Endometrial microvascular endothelial cells (primary cell): ENCODE data around the gene TPCN2. TPM values are rescaled to one million over a fixed set of nuclear protein-coding genes. Genes with fewer than 3 reads are reported as not detected.

Experiments used
- in situ Hi-C: cut with HindIII; loops from 2 replicates; pipeline ENCODE4 v1.10.0; 2017; ENCODE audit warnings: low sequenced_read_pairs, low pct_unique_long_range_greater_than_20kb; ENCODE audit errors: inconsistent ontology term
- total RNA-seq: library from RNA; depleted of rRNA; stranded (reverse); fragments of >200 nt; gene quantifications from one replicate; pipeline ENCODE4 v1.2.3, GENCODE V29; 2015; ENCODE audit errors: inconsistent ontology term

The TPCN2 gene
- total RNA-seq, 1 donor from 2014 or later = 7.2 TPM

GRCh38 chr11:69162505-69162904, 113.8 kb downstream of the TPCN2 start:
- in situ Hi-C loops = no loop called here

DNA sequence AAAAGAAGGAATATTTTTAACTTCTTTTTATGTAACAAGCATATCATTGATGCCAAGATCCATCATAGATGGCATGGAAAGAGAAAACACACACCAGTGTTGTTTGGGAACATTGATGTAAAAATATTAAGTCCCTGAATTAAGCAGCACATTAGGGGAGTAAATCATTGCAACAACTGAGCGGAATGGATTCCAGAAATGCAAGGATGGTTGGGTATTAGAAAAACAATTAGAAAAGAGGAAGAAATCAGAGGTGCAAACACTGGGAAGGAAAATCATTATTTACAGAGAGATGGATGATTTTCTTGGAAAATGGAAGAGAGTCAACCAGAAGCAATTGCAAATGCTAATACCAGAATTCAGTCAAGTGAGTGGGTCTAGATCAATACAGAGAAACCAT, 115.1 kb downstream of the TPCN2 start:
- in situ Hi-C loops = no loop called here

DNA sequence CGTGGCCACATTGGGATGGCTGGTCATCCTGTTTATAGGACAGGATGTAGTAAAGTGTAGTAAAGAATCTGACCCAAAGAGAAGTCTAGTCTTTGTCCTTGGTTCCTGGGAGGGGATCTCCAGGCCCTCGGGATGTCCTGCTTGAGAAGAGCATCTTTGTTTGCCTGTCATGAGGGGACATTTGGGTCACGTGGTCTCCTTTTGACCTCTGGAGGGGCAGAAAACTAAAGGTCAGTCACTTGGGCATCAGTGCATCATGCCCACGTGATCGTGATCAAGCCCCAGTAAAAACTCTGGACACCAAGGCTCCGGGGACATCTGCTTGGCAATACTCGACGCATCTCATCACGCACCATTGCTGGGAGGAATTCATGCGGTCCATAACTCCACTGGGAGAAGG, 116.1 kb downstream of the TPCN2 start:
- in situ Hi-C loops = no loop called here

DNA sequence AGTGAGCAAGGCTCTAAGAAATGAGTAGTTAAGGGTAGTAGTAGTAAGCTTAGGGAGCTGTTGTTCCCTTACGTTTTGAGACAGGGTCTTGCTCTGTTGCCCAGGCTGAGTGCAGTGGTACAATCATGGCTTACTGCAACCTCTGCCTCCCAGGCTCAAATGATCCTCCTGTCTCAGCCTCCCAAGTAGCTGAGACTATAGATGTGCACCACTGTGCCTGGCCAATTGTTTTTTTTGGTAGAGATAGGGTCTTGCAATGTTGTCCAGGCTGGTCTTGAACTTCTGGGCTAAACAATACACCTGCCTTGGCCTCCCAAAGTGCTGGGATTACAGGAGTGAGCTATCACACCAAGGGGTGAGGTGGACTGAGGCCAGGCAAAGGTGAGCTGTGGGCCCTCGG, 117.0 kb downstream of the TPCN2 start:
- in situ Hi-C loops = no loop called here

DNA sequence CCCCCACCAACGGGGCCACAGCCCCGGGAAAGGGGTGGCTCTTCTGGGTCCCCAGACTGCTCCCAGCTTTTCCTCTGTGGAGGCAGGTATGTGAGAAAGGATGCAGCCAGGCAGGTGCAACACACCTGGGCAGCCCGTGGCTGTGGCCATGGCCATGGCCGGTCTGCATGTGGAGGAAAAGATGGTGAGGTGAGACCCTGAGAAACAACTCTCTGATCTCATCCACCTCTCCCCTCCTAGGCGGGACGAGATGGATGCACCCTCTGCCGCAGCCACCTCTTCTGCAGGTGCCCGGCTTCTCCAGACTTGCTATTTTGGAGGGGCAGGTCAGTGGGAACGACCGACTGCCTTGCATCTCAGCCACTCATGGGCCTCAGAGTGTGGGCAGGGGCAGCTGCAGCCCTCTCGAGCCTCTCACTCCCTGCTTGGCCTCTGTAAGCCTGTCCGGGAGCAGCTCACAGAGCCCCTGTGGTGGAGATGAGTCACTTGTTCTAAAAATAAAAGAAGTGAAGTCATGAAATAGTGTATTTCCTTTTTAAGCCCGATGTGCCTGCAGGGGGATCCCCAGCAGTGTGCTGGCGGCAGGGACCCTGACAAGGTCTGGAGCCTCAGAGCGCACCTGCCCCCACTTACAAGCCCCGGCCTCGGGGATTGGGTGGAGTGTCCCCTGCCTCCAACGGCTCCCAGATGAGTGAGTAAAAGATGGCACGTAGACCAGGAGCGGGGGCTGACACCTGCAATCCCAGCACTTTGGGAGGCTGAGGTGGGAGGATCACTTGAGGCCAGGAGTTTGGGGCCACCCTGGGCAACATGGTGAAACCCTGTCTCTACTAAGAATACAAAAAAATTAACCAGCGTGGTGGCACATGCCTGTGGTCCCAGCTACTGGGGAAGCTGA, 117.7 kb downstream of the TPCN2 start:
- in situ Hi-C loops = no loop called here

DNA sequence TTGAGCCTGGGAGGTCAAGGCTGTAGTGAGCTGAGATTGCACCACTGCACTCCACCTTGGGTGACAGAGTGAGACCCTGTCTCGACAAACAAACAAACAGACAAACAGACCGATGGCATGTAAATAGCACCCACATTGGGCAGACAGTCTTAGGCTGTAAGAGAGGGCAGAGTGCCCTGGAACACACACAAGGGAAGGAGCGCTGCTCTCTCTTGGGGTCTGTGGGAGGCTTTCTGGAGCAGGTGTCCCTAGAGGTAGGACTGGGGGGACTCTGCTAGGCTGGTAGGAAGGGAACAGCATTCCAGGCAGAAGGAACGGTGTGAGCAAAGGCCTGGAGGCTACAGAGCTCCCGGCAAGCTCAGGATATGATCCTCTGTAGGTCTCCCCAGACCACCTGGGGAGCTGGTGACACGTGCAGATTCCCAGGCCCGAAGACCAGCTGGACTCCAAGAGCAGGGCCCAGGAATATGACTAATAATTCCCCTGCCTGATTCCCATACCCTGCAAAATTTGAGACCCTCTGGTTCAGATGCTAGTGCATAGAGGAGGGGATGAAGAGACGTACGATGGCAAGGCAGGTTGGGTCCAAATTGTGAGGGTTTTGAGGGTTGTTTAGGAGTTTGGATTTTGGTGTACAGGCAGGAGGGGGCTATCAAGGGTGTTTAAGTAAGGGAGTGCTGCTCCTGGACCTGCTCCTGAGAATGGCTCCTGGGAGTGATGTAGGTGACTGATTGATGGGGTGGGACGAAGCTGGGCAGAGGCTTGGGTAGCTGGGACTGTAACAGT, 118.6 kb downstream of the TPCN2 start:
- in situ Hi-C loops = no loop called here

- in situ Hi-C loops = no loop called here
Measured at GRCh38 chr11:69167916-69168691, 119.4 kb downstream of the TPCN2 start.

DNA sequence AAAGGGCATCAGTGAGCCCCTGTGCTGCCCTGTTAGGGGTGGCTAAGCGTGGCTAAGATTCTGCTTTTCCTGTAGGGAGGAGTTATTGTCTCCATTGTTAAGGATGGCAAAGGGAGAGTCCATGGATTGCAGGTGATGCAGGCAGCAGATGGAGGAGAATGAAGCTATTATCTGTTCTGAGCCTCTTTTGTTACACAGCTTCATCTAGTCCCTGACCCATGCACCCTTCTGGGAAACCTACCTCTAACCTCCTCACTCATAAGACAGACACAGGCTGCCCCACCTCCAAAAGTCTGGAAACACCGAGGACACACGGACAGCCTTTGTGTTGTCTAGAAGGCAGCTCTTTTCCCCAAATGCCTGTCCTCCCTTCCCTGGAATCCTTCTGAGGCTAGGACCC, 120.7 kb downstream of the TPCN2 start:
- in situ Hi-C loops = no loop called here

DNA sequence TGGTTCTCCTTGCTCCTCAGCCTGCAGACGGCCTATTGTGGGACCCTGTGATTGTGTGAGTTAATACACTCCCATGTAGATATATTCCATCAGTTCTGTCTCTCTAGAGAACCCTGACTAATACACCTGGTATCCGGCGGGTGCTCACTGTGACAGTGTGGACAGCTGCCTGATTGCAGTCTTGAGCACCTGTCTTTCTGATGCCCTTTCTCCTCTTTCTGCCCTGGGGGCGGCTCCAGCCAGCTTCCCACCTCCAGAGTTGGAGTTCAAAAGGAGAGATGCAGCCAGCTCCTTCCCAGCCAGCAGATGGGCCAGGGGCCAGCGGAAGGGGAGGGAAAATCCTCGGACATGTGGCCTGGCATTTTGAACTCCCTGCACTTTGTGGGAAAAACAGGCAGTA, 122.0 kb downstream of the TPCN2 start:
- in situ Hi-C loops = no loop called here

DNA sequence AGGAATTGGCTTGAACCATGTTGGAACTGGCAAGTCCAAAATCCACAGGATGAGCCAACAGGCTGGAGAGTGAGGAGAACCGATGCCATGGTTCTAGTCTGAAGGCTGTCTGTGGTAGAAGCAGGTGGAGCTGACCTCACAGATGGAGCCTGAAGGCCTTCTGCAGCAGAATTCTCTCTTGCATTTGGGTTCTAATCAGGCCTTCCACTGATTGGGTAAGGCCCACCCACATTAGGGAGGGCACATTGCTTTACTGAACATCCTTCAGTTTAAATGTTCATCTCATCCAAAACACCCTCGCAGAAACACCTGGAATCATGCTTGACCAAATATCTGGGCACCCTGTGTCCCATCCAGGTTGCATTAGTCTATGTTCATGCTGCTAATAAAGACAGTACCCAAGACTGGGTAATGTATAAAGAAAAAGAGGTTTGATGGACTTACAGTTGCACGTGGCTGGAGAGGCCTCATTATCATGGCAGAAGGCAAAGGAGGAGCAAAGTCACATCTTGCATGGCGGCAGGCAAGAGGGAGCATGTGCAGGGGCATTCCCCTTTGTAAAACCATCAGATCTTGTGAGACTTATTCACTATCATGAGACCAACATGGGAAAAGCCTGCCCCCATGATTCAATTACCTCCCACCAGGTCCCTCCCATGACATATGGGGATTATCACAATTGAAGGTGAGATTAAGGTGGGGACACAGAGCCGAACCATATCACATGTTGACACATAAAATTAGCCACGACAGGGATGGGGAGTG, 122.9 kb downstream of the TPCN2 start:
- in situ Hi-C loops = no loop called here

- in situ Hi-C loops = no loop called here
Measured at GRCh38 chr11:69172674-69173073, 123.9 kb downstream of the TPCN2 start.

GRCh38 chr11:69173331-69173730, 124.6 kb downstream of the TPCN2 start:
- in situ Hi-C loops = no loop called here

- in situ Hi-C loops = no loop called here
Measured at GRCh38 chr11:69173925-69174581, 125.3 kb downstream of the TPCN2 start.

GRCh38 chr11:69174841-69175240, 126.1 kb downstream of the TPCN2 start:
- in situ Hi-C loops = no loop called here

DNA sequence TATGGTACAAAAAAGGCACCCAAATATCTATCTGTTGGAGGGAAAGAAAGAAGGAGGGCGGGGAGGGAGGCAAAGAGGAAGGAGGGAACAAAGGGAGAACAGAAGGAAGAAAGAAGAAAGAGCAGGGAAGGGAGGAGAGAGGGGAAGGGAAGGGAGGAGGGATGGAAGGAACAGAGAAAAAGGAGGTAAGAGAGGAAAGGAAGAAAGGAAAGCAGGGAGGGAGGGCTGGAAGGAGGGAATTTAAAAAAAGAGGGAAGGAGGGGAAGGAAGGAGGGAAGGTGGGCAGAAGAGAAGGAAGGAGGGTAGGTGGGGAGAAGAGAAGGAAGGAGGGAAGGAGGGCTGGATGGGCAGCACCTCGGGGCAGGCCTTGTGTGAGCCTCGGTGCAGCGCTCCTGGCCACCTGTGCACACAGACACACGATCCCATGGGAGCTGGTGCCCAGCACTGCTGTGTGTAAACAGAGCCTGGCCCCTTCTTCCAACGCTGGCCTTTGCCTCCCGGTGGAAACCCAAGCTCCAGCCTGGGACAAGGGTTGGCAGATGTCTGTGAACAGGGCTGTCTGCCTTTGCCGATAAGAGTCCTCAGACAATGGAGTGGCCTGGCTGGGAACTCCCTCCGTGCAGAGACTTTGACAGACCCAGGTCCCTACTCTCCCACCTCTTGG, 130.2 kb downstream of the TPCN2 start:
- in situ Hi-C loops = no loop called here

GRCh38 chr11:69180226-69180625, 131.5 kb downstream of the TPCN2 start:
- in situ Hi-C loops = no loop called here

GRCh38 chr11:69180726-69181125, 132.0 kb downstream of the TPCN2 start:
- in situ Hi-C loops = no loop called here

DNA sequence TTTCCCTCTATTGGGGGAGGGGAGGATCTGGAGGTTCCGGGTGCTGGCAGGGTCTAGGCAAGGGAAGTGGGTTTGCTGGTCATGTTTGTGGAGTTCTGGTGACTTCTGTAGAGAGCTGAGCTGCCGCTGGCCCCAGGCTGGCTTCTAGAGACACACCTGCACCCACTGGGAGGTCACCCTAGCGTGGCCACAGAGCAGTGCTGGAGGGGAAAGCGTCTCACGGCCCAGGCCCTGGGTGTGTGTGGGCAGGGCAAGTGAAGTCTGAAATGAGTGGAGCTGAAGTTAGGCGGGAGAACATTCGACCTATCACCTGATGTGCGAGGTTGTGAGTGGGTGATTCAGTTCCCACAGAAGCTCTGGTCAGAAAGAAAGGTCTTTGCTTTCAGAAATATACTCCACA, 134.9 kb downstream of the TPCN2 start:
- in situ Hi-C loops = no loop called here
